Measurements from ENCODE around the gene PDCD2L.

DNA sequence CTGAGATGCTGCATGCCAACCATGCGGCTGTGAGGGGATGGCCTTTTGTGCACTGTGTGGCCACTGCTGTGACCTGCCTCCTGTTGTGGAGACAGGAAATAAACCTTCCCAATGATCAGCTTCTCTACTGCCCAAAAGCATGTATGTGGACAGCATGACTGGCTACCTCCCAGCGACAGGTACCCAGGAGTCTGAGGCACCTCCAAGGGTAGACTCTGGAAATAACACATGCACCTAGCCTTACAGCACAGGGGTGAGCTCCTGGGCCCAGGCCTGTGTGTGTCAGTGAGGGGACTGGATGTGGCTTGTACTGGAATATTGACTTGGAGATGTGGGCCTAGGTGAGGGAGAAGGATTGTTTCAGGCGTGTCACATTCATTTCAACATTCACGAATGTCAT is 46.8 kb upstream of the PDCD2L start:
- TF ChIP-seq, protein P1, sequence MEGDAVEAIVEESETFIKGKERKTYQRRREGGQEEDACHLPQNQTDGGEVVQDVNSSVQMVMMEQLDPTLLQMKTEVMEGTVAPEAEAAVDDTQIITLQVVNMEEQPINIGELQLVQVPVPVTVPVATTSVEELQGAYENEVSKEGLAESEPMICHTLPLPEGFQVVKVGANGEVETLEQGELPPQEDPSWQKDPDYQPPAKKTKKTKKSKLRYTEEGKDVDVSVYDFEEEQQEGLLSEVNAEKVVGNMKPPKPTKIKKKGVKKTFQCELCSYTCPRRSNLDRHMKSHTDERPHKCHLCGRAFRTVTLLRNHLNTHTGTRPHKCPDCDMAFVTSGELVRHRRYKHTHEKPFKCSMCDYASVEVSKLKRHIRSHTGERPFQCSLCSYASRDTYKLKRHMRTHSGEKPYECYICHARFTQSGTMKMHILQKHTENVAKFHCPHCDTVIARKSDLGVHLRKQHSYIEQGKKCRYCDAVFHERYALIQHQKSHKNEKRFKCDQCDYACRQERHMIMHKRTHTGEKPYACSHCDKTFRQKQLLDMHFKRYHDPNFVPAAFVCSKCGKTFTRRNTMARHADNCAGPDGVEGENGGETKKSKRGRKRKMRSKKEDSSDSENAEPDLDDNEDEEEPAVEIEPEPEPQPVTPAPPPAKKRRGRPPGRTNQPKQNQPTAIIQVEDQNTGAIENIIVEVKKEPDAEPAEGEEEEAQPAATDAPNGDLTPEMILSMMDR (IDR thresholded peaks at IDR 0.05), result no peak
- TF ChIP-seq EP300 (IDR thresholded peaks at IDR 0.05) (no peak), POLR2A (IDR thresholded peaks at IDR 0.05) (no peak)
